GM12878 (cell line): ENCODE results near the gene CRIM1. TPM values are rescaled to one million over a fixed set of nuclear protein-coding genes. Genes with fewer than 3 reads are reported as not detected.

Source experiments
- ATAC-seq: fragments of 200-7000 bp; cut with Tn5 transposase; 3 replicates; pipeline ENCODE4 v1.9.1; 2020; ENCODE audit warnings: mild to moderate bottlenecking, moderate library complexity
- BruUV-seq: library from RNA; stranded (reverse); fragments of 400-500 nt; replicated peaks from 2 replicates; lab custom pipeline; 2021; lab: Mats Ljungman, UMichigan
- CTCF ChIA-PET: fragments of 300-600 bp; sonication (Branson Sonifier 250); formaldehyde crosslinking; extraction: SDS; loops from one replicate; lab custom pipeline; 2021; ENCODE audit warnings: inconsistent platforms; lab: Yijun Ruan, JAX
- POLR2A ChIA-PET: fragments of 350-600 bp; formaldehyde crosslinking; extraction: SDS; loops from one replicate; lab custom pipeline; 2021; ENCODE audit warnings: inconsistent platforms; lab: Charles Lee
- RAD21 ChIA-PET: fragments of 300-600 bp; sonication (Branson Sonifier 250); formaldehyde crosslinking; loops from one replicate; lab custom pipeline; 2023; ENCODE audit warnings: antibody characterized with exemption; ENCODE audit not compliant: unreplicated experiment; lab: Charles Lee
- SMC1A ChIA-PET: fragments of 300-600 bp; sonication (Branson Sonifier 250); formaldehyde crosslinking; loops from one replicate; lab custom pipeline; 2023; ENCODE audit not compliant: unreplicated experiment, uncharacterized antibody; lab: Charles Lee
- DNase-seq: peaks from one replicate; pipeline ENCODE4 v3.0.0-alpha.2; 2011; ENCODE audit warnings: low read depth, low spot score
- FAIRE-seq: peaks from 3 replicates; lab custom pipeline; 2011; peaks lifted over from hg19 to GRCh38; lab: Jason Lieb, UNC
- H2AFZ ChIP-seq: 2 replicates; pipeline ENCODE4 v1.6.0; 2011; ENCODE audit warnings: low read depth, low read length, control low read depth; ENCODE audit not compliant: control insufficient read depth
- H3K27ac ChIP-seq: 2 replicates; pipeline ENCODE4 v1.5.1; 2011; ENCODE audit warnings: control low read depth; ENCODE audit not compliant: control insufficient read depth, insufficient read depth
- H3K27me3 ChIP-seq, 2 experiments: replicated peaks in 1 of 2; 2 replicates each; pipeline versions ENCODE4 v1.6.0 to v1.6.1; 2011; ENCODE audit warnings: low read length in 1 of 2; ENCODE audit not compliant: control insufficient read depth in 2 of 2, insufficient read depth in 2 of 2
- H3K36me3 ChIP-seq, 2 experiments: 2 replicates each; pipeline ENCODE4 v1.5.1; 2011; ENCODE audit warnings: low read length in 1 of 2; ENCODE audit not compliant: control insufficient read depth in 2 of 2, insufficient read depth in 2 of 2
- H3K4me1 ChIP-seq: 2 replicates; pipeline ENCODE4 v1.6.1; 2011; ENCODE audit warnings: mild to moderate bottlenecking, low read length, moderate library complexity, mixed read lengths; ENCODE audit not compliant: control insufficient read depth, insufficient read depth
- H3K4me2 ChIP-seq: 2 replicates; pipeline ENCODE4 v1.6.0; 2011; ENCODE audit warnings: control low read depth; ENCODE audit not compliant: control insufficient read depth, insufficient read depth
- H3K4me3 ChIP-seq: fragments of 200-600 bp; sonication (generic); 2 replicates; pipeline ENCODE4 v1.5.1; 2016
- H3K79me2 ChIP-seq: 2 replicates; pipeline ENCODE4 v1.6.0; 2011; ENCODE audit warnings: low read length; ENCODE audit not compliant: control insufficient read depth, insufficient read depth
- H3K9ac ChIP-seq: 2 replicates; pipeline ENCODE4 v1.8.0; 2011; ENCODE audit warnings: low read length, control low read depth, mixed read lengths; ENCODE audit not compliant: control insufficient read depth, insufficient read depth
- H3K9me3 ChIP-seq: replicated peaks from 3 replicates; pipeline ENCODE4 v1.5.1; 2011; ENCODE audit warnings: mild to moderate bottlenecking, low read length; ENCODE audit not compliant: control insufficient read depth, insufficient read depth
- H4K20me1 ChIP-seq: 2 replicates; pipeline ENCODE4 v1.6.0; 2011; ENCODE audit not compliant: control insufficient read depth, insufficient read depth
- CBX5 ChIP-seq: sonication (generic); IDR thresholded peaks from 2 replicates; pipeline ENCODE4 v1.6.1; 2016; ENCODE audit warnings: low read depth, moderate library complexity, mild to moderate bottlenecking, inconsistent platforms
- ESRRA ChIP-seq: IDR thresholded peaks from 2 replicates; pipeline ENCODE4 v1.6.1; 2012; ENCODE audit warnings: mild to moderate bottlenecking, low read length, improper control_type of control experiment
- FOXM1 ChIP-seq: IDR thresholded peaks from 2 replicates; pipeline ENCODE4 v1.6.1; 2012; ENCODE audit warnings: low read depth, mild to moderate bottlenecking, inconsistent platforms, low read length, moderate library complexity
- KLF5 ChIP-seq: fragments of 450-650 bp; IDR thresholded peaks from 2 replicates; pipeline ENCODE4 v1.6.1; 2014; ENCODE audit warnings: mild to moderate bottlenecking; ENCODE audit not compliant: partially characterized antibody
- MYB ChIP-seq: fragments of 150-350 bp; IDR thresholded peaks from 2 replicates; pipeline ENCODE4 v1.6.1; 2014; ENCODE audit warnings: mild to moderate bottlenecking, low read depth, low read length, borderline replicate concordance
- NRF1 ChIP-seq: conservative IDR thresholded peaks from 2 replicates; pipeline ENCODE4 v1.6.1; 2011; ENCODE audit warnings: mild to moderate bottlenecking, low read depth, low read length, improper control_type of control experiment
- SIX5 ChIP-seq: IDR thresholded peaks from 2 replicates; pipeline ENCODE4 v1.6.1; 2011; ENCODE audit warnings: mild to moderate bottlenecking, low read depth, low read length, moderate library complexity; ENCODE audit not compliant: severe bottlenecking
- TCF3 ChIP-seq: IDR thresholded peaks from 2 replicates; pipeline ENCODE4 v1.6.1; 2012; ENCODE audit warnings: low read depth, mild to moderate bottlenecking, low read length, borderline replicate concordance; ENCODE audit not compliant: insufficient read depth
- ZNF24 ChIP-seq: fragments of 450-650 bp; IDR thresholded peaks from 2 replicates; pipeline ENCODE4 v1.6.1; 2017; ENCODE audit warnings: antibody characterized with exemption, mild to moderate bottlenecking
- WGBS: methylation state at CpG from one replicate; pipeline ENCODE4 v1.1.6; 2016; ENCODE audit warnings: low lambda C conversion rate; ENCODE audit not compliant: insufficient replicate concordance, insufficient coverage; ENCODE audit errors: missing lambda C conversion rate; 5-methylcytosine and 5-hydroxymethylcytosine counted together
- in situ Hi-C: fragments of 300-500 bp; cut with MboI; formaldehyde crosslinking; loops from 9 replicates; pipeline ENCODE4 v1.14.3; 2018; ENCODE audit warnings: mixed read lengths
- intact Hi-C: fragments of 100-400 bp; cut with micrococcal nuclease; formaldehyde crosslinking; loops from one replicate; pipeline ENCODE4 v1.14.2; 2022; ENCODE audit not compliant: unreplicated experiment
- polyA plus RNA-seq, 11 experiments: library from polyadenylated mRNA; depleted of rRNA in 4 of 11; unstranded in 6 of 11; stranded (reverse) in 5 of 11; fragments of >200 nt; fragmentation: Nextera tagmentation in 4 of 11; fragmentation: Illumina TruSeq in 1 of 11; extraction: Ambion mirVana in 4 of 11; extraction: Trizol in 1 of 11; gene quantifications; 1 replicate in 1 of 11; 2 replicates in 10 of 11; pipeline versions ENCODE4 v1.2.1 to v1.2.3, GENCODE V29; 2011 to 2016; ENCODE audit warnings: inconsistent platforms in 2 of 11, missing spikeins in 2 of 11, low read depth in 1 of 11
- total RNA-seq, 4 experiments: library from RNA; depleted of rRNA in 3 of 4; stranded (reverse); fragments of >200 nt in 3 of 4; fragmentation: Illumina TruSeq in 1 of 4; extraction: Trizol in 1 of 4; gene quantifications; 2 replicates each; pipeline versions ENCODE4 v1.2.1 to v1.2.3, GENCODE V29; 2013 to 2021

CRIM1 gene
- total and polyA plus RNA-seq, 10 of the 15 experiments (the other 5 are each of a cell fraction or from before 2014, with no cell fraction given), result 0.42 to 7.4 (median 3.1) TPM

DNA sequence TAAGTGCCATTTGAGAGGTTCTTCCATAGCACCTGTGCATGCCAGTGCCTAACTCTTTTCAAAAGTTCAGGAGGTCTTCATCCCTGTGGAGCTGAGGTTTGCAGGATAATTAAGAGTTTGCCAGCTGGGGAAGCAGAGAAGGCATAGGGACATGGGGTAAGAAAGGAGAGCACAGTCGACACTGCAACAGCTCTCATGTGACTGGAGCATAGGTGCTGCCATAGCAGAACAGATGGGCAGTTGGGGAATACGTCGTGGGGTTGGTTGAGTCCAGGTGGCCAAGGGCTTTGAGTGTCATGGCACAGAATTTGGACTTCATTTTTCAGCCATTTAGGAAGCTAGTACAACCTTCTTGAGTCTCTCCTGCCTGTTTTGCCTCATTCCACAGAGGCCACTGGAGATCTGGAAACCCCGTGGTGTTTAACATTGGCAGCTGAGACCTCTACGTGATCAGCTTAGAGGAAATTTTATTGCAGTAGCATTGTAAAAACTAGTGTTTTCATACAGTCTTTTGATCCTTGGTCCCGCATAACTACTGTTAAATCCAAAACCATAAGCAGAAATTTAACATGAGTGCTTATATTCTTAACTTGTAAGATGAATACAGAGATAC lies 65.1 kb downstream of the CRIM1 start:
- RAD21 ChIA-PET, result no interaction called here
- Histone ChIP-seq H3K4me2 (no peak overlapping the region), H3K4me3 (no peak overlapping the region), H3K79me2 (no peaks in the 10 kb centered on the region), H3K9ac (no peak overlapping the region), H3K9me3 (no peaks in the 10 kb centered on the region), H4K20me1 (no peaks in the 10 kb centered on the region), H3K27ac (no peak overlapping the region), H3K27me3 (no peaks in the 10 kb centered on the region; a peak in 2 of 4 replicates), H3K36me3 (no peaks in the 10 kb centered on the region), H3K4me1 (no peaks in the 10 kb centered on the region), H2AFZ (no peak overlapping the region)
- DNase-seq (no peak), ATAC-seq (no peak), FAIRE-seq (no peak)
- no TSS peak for BruUV-seq
- intact Hi-C loops (no loop called here), in situ Hi-C loops (no loop called here)
- POLR2A ChIA-PET, result no interaction called here
- CTCF ChIA-PET, result interaction anchor here (1.1 kb wide), 1 partner anchor 68 kb away, joined by 3 read pairs; no protein-coding TSS in a partner anchor
- TF ChIP-seq ESRRA (no peak), TCF3 (no peak), ZNF24 (no peak), MYB (no peak), SIX5 (no peak), NRF1 (no peak), KLF5 (no peak), FOXM1 (no peak), CBX5 (no peak)
- SMC1A ChIA-PET, result no interaction called here
- 10% methylated on average over 6 of the region's 6 CpGs for WGBS
